Caco-2 (cell line): ENCODE data around the gene KLHL6. TPM values are rescaled to one million over a fixed set of nuclear protein-coding genes. Genes with fewer than 3 reads are reported as not detected.
"Not testable (repeated sequence)": the region's sequence is repeated elsewhere in the genome, so short reads cannot be mapped to it uniquely, and the experiment has no call there.

Experiments
- BruUV-seq: library from RNA; stranded (reverse); fragments of 400-500 nt; replicated peaks from 2 replicates; lab custom pipeline; 2021; lab: Mats Ljungman, UMichigan
- CTCF ChIA-PET: fragments of 300-600 bp; sonication (Branson Sonifier 250); formaldehyde crosslinking; loops from one replicate; lab custom pipeline; 2022; ENCODE audit warnings: antibody characterized with exemption; lab: Charles Lee
- POLR2A ChIA-PET: fragments of 300-600 bp; sonication (Branson Sonifier 250); formaldehyde crosslinking; loops from one replicate; lab custom pipeline; 2022; ENCODE audit warnings: antibody characterized with exemption; lab: Charles Lee
- DNase-seq, 2 experiments: peaks; one replicate each; pipeline versions ENCODE4 v3.0.0 to v3.0.0-alpha.2; 2020 to 2022
- H3K27me3 ChIP-seq: replicated peaks from 2 replicates; pipeline ENCODE4 v1.6.0; 2011; ENCODE audit warnings: low read length; ENCODE audit not compliant: control insufficient read depth, insufficient read depth
- H3K36me3 ChIP-seq: 2 replicates; pipeline ENCODE4 v1.5.1; 2011; ENCODE audit warnings: low read length; ENCODE audit not compliant: control insufficient read depth, insufficient read depth
- H3K4me1 ChIP-seq: fragments of 250-450 bp; sonication (Bioruptor Pico); 2 replicates; pipeline ENCODE4 v1.5.1; 2020; ENCODE audit warnings: mild to moderate bottlenecking
- H3K4me3 ChIP-seq: 2 replicates; pipeline ENCODE4 v1.5.1; 2011; ENCODE audit warnings: low read depth, mild to moderate bottlenecking, control low read depth, low read length
- H3K9me3 ChIP-seq: fragments of 250-450 bp; sonication (Bioruptor Pico); 2 replicates; pipeline ENCODE4 v1.5.1; 2020; ENCODE audit warnings: mild to moderate bottlenecking, moderate library complexity
- H3K27ac Mint-ChIP-seq: one replicate; pipeline ENCODE4 v1.8.0; 2022; ENCODE audit warnings: mixed read lengths; ENCODE audit not compliant: unreplicated experiment
- H3K27me3 Mint-ChIP-seq: one replicate; pipeline ENCODE4 v1.8.0; 2022; ENCODE audit warnings: mixed read lengths; ENCODE audit not compliant: insufficient read depth, unreplicated experiment
- H3K36me3 Mint-ChIP-seq: one replicate; pipeline ENCODE4 v1.8.0; 2022; ENCODE audit warnings: mild to moderate bottlenecking, mixed read lengths; ENCODE audit not compliant: insufficient read depth, unreplicated experiment
- H3K4me1 Mint-ChIP-seq: one replicate; pipeline ENCODE4 v1.8.0; 2022; ENCODE audit warnings: low read depth, mixed read lengths; ENCODE audit not compliant: unreplicated experiment
- H3K4me3 Mint-ChIP-seq: one replicate; pipeline ENCODE4 v1.8.0; 2022; ENCODE audit warnings: mild to moderate bottlenecking, moderate library complexity, mixed read lengths; ENCODE audit not compliant: unreplicated experiment
- H3K9me3 Mint-ChIP-seq: one replicate; pipeline ENCODE4 v1.8.0; 2022; ENCODE audit warnings: mixed read lengths; ENCODE audit not compliant: unreplicated experiment
- intact Hi-C: fragments of 100-400 bp; cut with micrococcal nuclease; formaldehyde crosslinking; loops from one replicate; pipeline ENCODE4 v1.10.0; 2022; ENCODE audit not compliant: unreplicated experiment
- total RNA-seq: library from RNA; stranded (reverse); gene quantifications from 2 replicates; pipeline ENCODE4 v1.2.3, GENCODE V29; 2022
- TF ChIP-seq, protein P1 (sequence below), 2 experiments: fragments of 200-600 bp in 1 of 2; IDR thresholded peaks; 1 replicate in 1 of 2; 2 replicates in 1 of 2; pipeline versions ENCODE4 v1.5.1 to v1.8.0; 2011 to 2022; ENCODE audit warnings: antibody characterized with exemption in 1 of 2, control low read depth in 1 of 2, inconsistent platforms in 1 of 2, low read depth in 1 of 2, low read length in 1 of 2, mild to moderate bottlenecking in 1 of 2, moderate library complexity in 1 of 2; ENCODE audit not compliant: insufficient read depth in 1 of 2, severe bottlenecking in 1 of 2, unreplicated experiment in 1 of 2

KLHL6 gene
- total RNA-seq, 1 experiment from 2014 or later, result not detected

DNA sequence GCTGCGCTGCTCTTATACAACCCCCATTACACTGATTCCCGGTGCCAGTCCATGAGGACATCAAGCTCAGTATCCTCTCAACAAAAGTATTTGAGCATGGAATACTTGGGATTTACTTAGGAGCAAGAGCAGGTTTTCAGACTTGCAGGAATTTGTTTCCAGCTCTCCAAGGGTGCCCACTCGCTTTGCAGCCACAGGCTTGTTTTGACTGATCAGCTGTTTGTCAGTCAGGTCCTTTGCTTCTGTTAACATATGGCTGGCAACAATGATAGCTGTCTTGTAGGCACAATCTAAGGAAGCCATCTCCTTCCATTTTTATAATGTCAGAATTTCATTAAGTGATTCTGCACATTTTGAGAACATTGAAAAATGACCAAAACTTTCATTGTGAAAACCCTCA, 88.9 kb downstream of the KLHL6 start:
- peaks cover 6% of the 10 kb centered on the region for H3K36me3 Mint-ChIP-seq
- peaks cover 21% of the 10 kb centered on the region; the same call in 1 of the 2 replicates for H3K4me1 ChIP-seq
- no peak for DNase-seq
- peaks cover 21% of the 10 kb centered on the region for H3K4me1 Mint-ChIP-seq
- POLR2A ChIA-PET, result no interaction called here
- no peaks in the 10 kb centered on the region for H3K9me3 ChIP-seq
- H3K27me3 Mint-ChIP-seq, result no peaks in the 10 kb centered on the region
- no peaks in the 10 kb centered on the region for H3K36me3 ChIP-seq
- TF ChIP-seq, protein P1, sequence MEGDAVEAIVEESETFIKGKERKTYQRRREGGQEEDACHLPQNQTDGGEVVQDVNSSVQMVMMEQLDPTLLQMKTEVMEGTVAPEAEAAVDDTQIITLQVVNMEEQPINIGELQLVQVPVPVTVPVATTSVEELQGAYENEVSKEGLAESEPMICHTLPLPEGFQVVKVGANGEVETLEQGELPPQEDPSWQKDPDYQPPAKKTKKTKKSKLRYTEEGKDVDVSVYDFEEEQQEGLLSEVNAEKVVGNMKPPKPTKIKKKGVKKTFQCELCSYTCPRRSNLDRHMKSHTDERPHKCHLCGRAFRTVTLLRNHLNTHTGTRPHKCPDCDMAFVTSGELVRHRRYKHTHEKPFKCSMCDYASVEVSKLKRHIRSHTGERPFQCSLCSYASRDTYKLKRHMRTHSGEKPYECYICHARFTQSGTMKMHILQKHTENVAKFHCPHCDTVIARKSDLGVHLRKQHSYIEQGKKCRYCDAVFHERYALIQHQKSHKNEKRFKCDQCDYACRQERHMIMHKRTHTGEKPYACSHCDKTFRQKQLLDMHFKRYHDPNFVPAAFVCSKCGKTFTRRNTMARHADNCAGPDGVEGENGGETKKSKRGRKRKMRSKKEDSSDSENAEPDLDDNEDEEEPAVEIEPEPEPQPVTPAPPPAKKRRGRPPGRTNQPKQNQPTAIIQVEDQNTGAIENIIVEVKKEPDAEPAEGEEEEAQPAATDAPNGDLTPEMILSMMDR (IDR thresholded peaks at IDR 0.05; ENCODE audit: insufficient read depth in 1 of 2, low read depth in 1 of 2, low read length in 1 of 2, severe bottlenecking in 1 of 2, unreplicated experiment in 1 of 2), result no peak
- no peak overlapping the region for H3K4me3 ChIP-seq
- H3K27me3 ChIP-seq, result no peaks in the 10 kb centered on the region
- CTCF ChIA-PET, result no interaction called here
- H3K4me3 Mint-ChIP-seq, result no peak overlapping the region
- BruUV-seq, result no TSS peak
- peaks cover 10% of the 10 kb centered on the region for H3K9me3 Mint-ChIP-seq
- H3K27ac Mint-ChIP-seq, result no peak overlapping the region
- intact Hi-C loops, result loop anchor here (5.0 kb wide), 1 partner anchor 171 kb away; the partner anchor contains the start of gene KLHL24

DNA sequence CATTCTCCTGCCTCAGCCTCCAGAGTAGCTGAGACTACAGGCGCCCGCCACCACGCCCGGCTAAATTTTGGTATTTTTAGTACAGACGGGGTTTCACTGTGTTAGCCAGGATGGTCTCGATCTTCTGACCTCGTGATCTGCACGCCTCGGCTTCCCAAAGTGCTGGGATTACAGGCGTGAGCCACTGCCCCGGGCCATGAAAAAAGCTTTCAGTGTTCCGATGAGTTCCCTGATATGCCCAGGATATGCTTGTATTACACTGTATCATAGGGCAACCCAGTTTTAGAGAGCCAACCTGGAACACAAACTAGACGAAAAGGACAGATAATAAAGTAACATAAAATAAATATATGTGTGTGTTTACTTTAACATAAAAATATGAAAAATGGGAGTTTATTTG, 89.8 kb downstream of the KLHL6 start:
- BruUV-seq, H3K36me3 Mint-ChIP-seq, H3K9me3 ChIP-seq, H3K27ac Mint-ChIP-seq, POLR2A ChIA-PET, H3K4me3 ChIP-seq, H3K4me3 Mint-ChIP-seq, DNase-seq, H3K36me3 ChIP-seq, H3K27me3 Mint-ChIP-seq, CTCF ChIA-PET, H3K27me3 ChIP-seq: not testable (repeated sequence)
- Mint-ChIP-seq H3K4me1 (peaks cover 21% of the 10 kb centered on the region), H3K9me3 (peaks cover 11% of the 10 kb centered on the region)
- intact Hi-C loops, result loop anchor here (5.0 kb wide), 1 partner anchor 172 kb away; the partner anchor contains the start of gene KLHL24
- H3K4me1 ChIP-seq, result peaks cover 21% of the 10 kb centered on the region; the same call in 1 of the 2 replicates

DNA sequence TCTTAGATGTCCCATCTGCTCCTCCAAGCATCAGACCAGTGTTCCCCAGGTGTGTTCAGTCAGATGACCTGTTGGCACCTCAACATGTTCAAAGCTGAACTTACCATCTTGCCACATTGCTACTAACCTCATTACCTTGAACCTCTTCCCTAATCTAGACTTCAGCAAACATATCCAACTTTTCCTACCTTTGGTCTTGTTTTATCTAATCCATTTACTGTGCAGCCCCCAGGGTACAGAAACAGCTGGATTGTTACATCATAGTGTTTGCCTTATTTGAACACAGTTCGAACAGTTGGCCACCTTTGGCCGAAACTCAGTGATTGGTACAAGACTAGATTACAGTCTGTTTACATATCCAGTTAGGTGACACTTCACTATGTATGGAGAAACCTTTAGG, 91.0 kb downstream of the KLHL6 start:
- Mint-ChIP-seq H3K9me3 (peaks cover 16% of the 10 kb centered on the region), H3K4me1 (peaks cover 29% of the 10 kb centered on the region), H3K27me3 (no peaks in the 10 kb centered on the region), H3K27ac (peak overlapping the region; percentile 66), H3K36me3 (peaks cover 6% of the 10 kb centered on the region), H3K4me3 (peak overlapping the region; percentile 25)
- DNase-seq, result peak; percentile 72
- Histone ChIP-seq H3K36me3 (no peaks in the 10 kb centered on the region), H3K4me1 (peaks cover 20% of the 10 kb centered on the region; the same call in 1 of the 2 replicates), H3K9me3 (no peaks in the 10 kb centered on the region), H3K27me3 (no peaks in the 10 kb centered on the region), H3K4me3 (no peak overlapping the region)
- intact Hi-C loops, result loop anchor here (1.0 kb wide), 1 partner anchor 17 kb away; no protein-coding TSS in a partner anchor
- POLR2A ChIA-PET, result no interaction called here
- no TSS peak for BruUV-seq
- CTCF ChIA-PET, result interaction anchor here (1.1 kb wide), 1 partner anchor 361 kb away, joined by 3 read pairs; the partner anchor contains the start of gene MAP6D1
- TF ChIP-seq, protein P1 (IDR thresholded peaks at IDR 0.05; ENCODE audit: insufficient read depth in 1 of 2, low read depth in 1 of 2, low read length in 1 of 2, severe bottlenecking in 1 of 2, unreplicated experiment in 1 of 2), result no peak
